Upper lobe of right lung (tissue), 1 donor: Measurements from ENCODE around the gene LGALS1. TPM values are rescaled to one million over a fixed set of nuclear protein-coding genes. Genes with fewer than 3 reads are reported as not detected.

ENCODE experiments used
- ATAC-seq: fragments of 200-7000 bp; cut with Tn5 transposase; one replicate; pipeline ENCODE4 v1.9.1; 2020; ENCODE audit warnings: mild to moderate bottlenecking, moderate library complexity
- DNase-seq: peaks from one replicate; pipeline ENCODE4 v3.0.0-alpha.2; 2020
- H3K27ac ChIP-seq: fragments of 200-600 bp; one replicate; pipeline ENCODE4 v1.8.0; 2022
- H3K27me3 ChIP-seq: fragments of 200-600 bp; one replicate; pipeline ENCODE4 v1.8.0; 2022; ENCODE audit warnings: mild to moderate bottlenecking
- H3K36me3 ChIP-seq: fragments of 200-600 bp; one replicate; pipeline ENCODE4 v1.8.0; 2022
- H3K4me1 ChIP-seq: fragments of 200-600 bp; one replicate; pipeline ENCODE4 v1.8.0; 2022
- H3K4me3 ChIP-seq: fragments of 200-600 bp; one replicate; pipeline ENCODE4 v1.8.0; 2022; ENCODE audit warnings: mild to moderate bottlenecking
- H3K9me3 ChIP-seq: fragments of 200-600 bp; one replicate; pipeline ENCODE4 v1.8.0; 2022
- intact Hi-C: fragments of 100-400 bp; cut with DNase I; formaldehyde crosslinking; loops from one replicate; pipeline ENCODE4 v1.11.0; 2022
- total RNA-seq: library from RNA; stranded (reverse); fragmentation: NEBNext Ultra II Directional; extraction: Animal tissue kit (Norgen Biotek cat#: 25700); gene quantifications from one replicate; pipeline ENCODE4 v1.2.1, GENCODE V29; 2021
- TF ChIP-seq, protein P1 (sequence below): fragments of 200-600 bp; IDR thresholded peaks from one replicate; pipeline ENCODE4 v1.8.0; 2022; ENCODE audit warnings: antibody characterized with exemption
- donor health status: DM: no; HTN: yes; CAD: no; lungs with severe emphysema.

The LGALS1 gene
- total RNA-seq, 1 donor from 2014 or later = 340 TPM

DNA sequence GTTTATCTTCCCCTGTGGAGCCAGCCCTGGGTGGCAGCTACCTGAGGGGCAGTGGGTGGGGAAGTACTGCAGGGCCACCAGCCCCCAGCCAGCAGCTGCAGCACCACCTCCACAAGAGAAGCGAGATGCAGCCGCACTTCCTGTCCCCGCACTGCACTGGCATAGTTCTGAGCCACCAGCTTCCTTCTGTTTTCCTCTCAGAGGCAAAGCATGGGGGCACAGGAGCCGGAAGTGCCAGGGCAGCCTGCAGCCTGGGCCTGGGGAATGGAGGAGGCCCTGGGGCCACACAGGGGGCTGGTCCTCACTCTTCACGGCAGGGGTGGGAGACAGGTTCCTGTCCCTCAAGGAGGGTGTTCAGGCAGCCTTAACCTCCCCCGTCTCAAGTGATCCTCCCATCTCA lies 47.9 kb upstream of the LGALS1 start:
- TF ChIP-seq, protein P1, sequence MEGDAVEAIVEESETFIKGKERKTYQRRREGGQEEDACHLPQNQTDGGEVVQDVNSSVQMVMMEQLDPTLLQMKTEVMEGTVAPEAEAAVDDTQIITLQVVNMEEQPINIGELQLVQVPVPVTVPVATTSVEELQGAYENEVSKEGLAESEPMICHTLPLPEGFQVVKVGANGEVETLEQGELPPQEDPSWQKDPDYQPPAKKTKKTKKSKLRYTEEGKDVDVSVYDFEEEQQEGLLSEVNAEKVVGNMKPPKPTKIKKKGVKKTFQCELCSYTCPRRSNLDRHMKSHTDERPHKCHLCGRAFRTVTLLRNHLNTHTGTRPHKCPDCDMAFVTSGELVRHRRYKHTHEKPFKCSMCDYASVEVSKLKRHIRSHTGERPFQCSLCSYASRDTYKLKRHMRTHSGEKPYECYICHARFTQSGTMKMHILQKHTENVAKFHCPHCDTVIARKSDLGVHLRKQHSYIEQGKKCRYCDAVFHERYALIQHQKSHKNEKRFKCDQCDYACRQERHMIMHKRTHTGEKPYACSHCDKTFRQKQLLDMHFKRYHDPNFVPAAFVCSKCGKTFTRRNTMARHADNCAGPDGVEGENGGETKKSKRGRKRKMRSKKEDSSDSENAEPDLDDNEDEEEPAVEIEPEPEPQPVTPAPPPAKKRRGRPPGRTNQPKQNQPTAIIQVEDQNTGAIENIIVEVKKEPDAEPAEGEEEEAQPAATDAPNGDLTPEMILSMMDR = no peak
- H3K9me3 ChIP-seq = no peaks in the 10 kb centered on the region
- peaks cover 42% of the 10 kb centered on the region for H3K4me1 ChIP-seq
- H3K27ac ChIP-seq = peak overlapping the region; percentile 70
- peaks cover 28% of the 10 kb centered on the region for H3K36me3 ChIP-seq
- no peak overlapping the region for H3K4me3 ChIP-seq
- H3K27me3 ChIP-seq = no peaks in the 10 kb centered on the region
- DNase-seq (no peak), ATAC-seq (no peak)
- intact Hi-C loops = no loop called here

DNA sequence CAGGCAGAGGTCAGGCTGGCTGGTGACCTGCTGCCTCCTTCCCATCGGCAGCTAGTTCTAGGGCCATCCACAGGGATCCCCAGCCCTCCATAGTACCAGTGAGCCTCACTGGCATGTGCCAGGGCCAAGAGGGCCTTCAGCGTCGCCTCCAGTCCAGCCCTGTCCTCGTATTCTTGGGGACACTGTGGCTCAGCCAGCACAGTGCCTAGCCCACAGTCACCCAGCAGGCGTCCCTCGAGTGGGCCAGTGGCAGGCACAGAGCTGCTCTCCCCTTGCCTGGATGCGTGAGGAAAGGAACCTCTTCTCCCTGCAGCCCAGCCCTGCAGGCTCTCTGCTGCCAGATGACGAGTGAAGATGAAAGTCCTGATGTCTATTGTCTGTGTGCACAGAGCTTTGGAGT lies 46.6 kb upstream of the LGALS1 start:
- H3K27ac ChIP-seq = no peak overlapping the region
- TF ChIP-seq, protein P1 = no peak
- ATAC-seq (no peak), DNase-seq (no peak)
- H3K27me3 ChIP-seq = no peaks in the 10 kb centered on the region
- no peaks in the 10 kb centered on the region for H3K9me3 ChIP-seq
- intact Hi-C loops = no loop called here
- peaks cover 23% of the 10 kb centered on the region for H3K36me3 ChIP-seq
- peaks cover 47% of the 10 kb centered on the region for H3K4me1 ChIP-seq
- no peak overlapping the region for H3K4me3 ChIP-seq

DNA sequence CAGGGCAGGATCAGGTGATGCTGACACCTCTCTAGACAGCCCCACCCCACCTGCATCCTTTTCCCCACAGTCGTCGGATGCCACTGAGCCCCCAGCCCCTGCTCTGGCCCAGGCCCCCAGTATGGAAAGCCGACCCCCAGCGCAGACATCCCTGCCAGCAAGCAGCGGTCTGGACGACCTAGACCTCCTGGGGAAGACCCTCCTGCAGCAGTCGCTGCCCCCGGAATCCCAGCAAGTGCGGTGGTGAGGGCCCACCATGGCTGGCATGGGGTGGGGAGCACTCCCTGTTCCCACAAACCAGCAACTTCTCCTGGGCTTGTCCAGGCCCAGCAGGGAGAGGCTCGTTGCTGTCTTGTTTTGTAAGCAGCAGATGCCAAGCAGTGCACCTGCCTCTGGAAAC lies 45.5 kb upstream of the LGALS1 start:
- intact Hi-C loops = loop anchor here (10.0 kb wide), 1 partner anchor 55 kb away; the partner anchor contains the start of gene NOL12
- ATAC-seq = no peak
- peaks cover 23% of the 10 kb centered on the region for H3K36me3 ChIP-seq

DNA sequence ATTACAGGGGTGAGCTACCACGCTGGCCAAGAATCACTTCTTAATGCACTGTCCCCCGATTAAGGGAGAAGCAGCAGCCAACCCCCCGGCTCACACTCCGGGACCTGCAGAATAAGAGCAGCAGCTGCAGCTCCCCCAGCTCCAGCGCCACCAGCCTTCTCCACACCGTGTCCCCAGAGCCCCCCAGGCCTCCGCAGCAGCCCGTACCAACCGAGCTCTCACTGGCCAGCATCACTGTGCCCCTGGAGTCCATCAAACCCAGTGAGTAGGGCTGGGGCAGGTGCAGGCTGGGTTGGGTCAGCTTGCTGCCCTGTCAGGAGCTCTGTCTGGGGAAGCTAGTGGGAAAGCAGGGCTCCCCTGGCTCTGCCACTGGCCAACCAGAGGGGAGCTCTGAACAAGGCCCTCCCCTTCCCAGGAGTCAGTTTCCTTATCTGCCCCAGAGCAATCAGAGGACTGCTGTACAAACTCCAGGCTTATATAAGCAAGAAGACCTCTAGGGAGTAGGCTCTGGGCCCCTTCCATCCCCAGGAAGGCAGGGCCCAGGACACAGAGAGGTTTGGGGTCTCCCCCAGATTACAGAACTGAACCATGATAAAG lies 44.5 kb upstream of the LGALS1 start:
- DNase-seq (no peak), ATAC-seq (no peak)
- Histone ChIP-seq H3K36me3 (peaks cover 23% of the 10 kb centered on the region), H3K27me3 (no peaks in the 10 kb centered on the region), H3K4me3 (no peak overlapping the region), H3K27ac (peak overlapping the region; percentile 11), H3K4me1 (peaks cover 48% of the 10 kb centered on the region), H3K9me3 (no peaks in the 10 kb centered on the region)
- TF ChIP-seq, protein P1 = no peak
- intact Hi-C loops = loop anchor here (10.0 kb wide), 1 partner anchor 54 kb away; the partner anchor contains the start of gene NOL12

More for the DNA sequence above, 45.5 kb upstream of the LGALS1 start:
- Histone ChIP-seq H3K4me1 (peaks cover 47% of the 10 kb centered on the region), H3K27me3 (no peaks in the 10 kb centered on the region), H3K27ac (no peak overlapping the region), H3K4me3 (no peak overlapping the region), H3K9me3 (no peaks in the 10 kb centered on the region)
- TF ChIP-seq, protein P1 = no peak
- no peak for DNase-seq

DNA sequence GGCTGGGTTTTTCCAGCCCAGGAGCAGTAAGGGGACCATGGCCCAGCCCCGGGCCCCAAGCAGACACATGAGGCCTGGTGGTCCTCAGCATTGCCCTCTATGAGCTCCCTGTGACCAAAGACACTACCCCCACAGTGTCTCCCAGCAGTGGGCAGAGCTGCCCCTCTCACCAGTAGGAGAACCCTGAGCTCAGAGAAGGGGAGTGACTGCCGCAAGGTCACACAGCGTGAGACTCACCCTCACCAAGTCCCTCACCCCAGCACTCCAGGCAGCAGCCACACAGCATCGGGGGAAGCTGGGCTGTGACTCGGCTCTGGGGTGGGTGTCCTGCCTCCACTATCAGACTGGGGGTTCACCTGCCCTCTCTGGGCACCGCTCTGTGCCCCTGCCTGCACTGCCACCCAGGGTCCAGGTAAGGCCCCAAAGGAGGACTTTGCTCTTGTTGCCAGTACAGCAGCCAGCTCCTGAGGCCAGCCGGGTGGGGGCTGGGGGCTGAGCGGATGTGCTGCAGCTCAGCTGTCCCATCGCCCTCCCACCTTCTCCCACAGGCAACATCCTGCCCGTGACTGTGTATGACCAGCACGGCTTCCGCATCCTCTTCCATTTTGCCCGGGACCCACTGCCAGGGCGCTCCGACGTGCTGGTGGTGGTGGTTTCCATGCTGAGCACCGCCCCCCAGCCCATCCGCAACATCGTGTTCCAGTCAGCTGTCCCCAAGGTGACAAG lies 43.8 kb upstream of the LGALS1 start:
- peaks cover 48% of the 10 kb centered on the region for H3K4me1 ChIP-seq
- peak overlapping the region; percentile 11 for H3K27ac ChIP-seq
- no peak for DNase-seq

More for the DNA sequence above, 43.8 kb upstream of the LGALS1 start:
- Histone ChIP-seq H3K9me3 (no peaks in the 10 kb centered on the region), H3K27me3 (no peaks in the 10 kb centered on the region), H3K4me3 (no peak overlapping the region), H3K36me3 (peaks cover 23% of the 10 kb centered on the region)
- intact Hi-C loops = loop anchor here (10.0 kb wide), 1 partner anchor 53 kb away; the partner anchor contains the start of gene NOL12
- TF ChIP-seq, protein P1 = no peak
- no peak for ATAC-seq
